ENCODE results near the gene PPM1G.

The PPM1G gene

DNA sequence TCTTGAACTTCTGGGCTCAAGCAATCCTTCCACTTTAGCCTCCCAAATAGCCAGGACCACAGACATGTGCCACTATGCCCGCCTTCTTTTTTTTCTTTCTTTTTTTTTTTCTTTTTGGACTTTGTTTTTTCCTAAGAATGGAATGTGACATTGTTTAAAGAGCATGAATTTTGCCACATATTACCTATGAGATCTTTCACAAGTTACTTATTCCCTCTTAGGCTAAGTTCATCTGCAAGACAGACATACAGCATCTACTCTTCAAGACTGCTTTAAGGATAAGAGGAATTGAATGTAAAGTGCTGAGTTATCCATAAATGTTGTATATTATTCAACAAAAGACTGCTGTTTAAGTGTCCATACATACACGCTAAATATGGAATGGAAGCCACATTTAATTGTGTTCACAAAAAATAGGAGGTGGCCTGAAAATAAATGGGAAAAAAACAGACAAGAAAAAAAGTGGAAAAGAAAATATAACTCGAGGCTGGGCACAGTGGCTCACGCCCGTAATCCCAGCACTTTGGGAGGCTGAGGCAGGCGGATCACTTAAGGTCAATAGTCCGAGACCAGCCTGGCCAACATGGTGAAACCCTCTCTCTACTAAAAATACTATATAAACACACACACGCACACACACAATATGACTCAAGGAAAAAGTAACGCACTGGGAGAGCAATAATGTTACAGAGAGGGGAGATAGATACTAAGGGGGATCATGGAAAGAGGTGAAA, 3.2 kb upstream of the PPM1G start:
- no peak for DNase-seq (ENCODE audit: low spot score)

DNA sequence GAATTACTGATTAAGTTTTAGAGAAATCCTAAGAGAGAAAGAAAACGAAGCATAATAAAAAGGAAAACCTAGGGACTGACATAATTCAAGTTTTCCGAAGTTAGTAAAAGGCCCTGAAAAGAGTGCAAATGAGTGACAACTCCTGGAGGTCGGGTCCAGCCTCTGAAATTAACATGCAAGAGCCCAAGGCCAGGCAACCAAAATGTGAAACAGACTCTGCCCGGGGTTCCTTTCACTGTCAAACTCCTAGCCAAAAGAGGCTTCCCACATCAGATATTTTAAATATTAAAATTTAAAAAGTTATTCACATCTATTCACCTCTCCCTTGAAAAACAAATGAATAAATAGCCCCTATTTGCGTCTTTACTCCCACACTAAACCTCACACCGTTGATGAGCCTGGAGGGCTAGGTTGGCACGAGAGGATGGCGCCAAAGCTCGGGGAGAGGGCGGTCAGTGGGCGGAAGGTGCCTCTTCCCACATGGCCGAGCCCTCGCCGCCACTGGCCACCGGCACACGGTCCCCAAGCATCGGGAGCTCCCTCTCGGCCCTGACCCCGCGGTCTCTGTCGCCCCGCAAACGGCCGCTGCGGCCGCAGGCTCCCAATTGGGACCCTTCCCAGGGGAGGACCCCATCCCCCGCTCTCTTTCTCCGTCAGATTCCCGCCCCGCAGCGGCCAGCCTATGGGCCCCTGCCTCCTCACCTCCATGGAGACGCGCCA, 630 bp downstream of the PPM1G start:
- peak; percentile 20 for DNase-seq (ENCODE audit: low spot score)

DNA sequence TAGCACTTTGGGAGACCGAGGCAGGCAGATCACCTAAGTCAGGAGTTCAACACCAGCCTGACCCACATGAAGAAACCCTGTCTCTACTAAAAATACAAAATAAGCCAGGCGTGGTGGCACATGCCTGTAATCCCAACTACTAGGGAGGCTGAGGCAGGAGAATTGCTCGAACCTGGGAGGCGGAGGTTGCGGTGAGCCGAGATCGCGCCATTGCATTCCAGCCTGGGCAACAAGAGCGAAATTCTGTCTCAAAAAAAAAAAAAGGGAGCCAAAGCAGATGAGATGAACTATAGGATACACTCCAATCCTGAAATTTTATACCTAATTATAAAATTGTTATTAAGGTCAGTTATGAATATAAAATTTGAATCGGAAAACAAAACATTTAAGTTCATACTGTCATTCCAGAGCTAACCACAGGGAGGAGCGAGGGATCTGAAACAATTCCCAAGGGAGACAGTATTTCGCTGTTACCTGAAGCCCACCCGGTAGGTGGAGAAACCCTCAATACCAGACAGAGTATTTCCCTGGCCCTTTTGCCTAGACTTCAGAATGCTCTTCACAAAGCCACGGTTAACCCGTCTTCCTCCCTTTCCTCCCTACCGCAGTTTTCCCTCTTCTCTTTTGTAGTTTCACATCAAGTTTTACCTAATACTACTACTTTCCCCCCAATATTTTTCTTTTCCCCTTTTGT, 1.4 kb downstream of the PPM1G start:
- DNase-seq (ENCODE audit: low spot score): peak; percentile 62

DNA sequence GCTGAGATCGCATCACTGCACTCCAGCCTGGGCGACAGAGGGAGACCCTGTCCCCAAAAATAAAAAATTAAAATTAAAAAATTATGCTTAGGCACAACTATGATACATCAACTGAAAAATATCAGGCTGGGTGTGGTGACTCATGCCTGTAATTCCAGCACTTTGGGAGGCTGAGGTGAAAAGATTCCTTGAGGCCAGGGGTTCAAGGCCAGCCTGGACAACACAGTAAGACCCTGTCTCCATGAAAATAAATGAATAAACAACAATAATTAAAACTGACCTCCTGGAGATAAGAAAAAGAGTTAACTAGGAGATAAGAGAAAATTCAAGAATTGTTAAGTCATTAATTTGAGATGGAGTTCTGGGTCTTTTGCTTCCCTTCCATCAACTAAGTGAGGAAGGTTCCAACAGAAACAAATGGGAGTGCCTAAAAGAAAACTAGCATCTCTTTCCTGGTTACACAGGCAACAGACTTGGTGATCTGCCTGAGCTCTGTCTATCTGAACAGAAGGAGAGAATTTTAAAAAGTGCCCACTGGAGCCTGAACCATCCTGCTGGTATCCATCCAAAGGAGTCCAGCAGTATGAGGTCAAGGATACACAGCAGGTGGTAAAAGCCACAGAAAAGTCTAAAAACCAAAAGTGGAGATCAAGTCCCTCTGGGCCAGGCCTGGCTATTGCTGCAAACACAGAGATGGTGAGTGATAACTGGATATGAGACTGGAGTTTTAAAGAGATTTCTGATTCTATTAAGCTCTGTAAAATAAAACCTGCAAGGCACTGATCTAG, 8.8 kb downstream of the PPM1G start:
- DNase-seq (ENCODE audit: low spot score): no peak

DNA sequence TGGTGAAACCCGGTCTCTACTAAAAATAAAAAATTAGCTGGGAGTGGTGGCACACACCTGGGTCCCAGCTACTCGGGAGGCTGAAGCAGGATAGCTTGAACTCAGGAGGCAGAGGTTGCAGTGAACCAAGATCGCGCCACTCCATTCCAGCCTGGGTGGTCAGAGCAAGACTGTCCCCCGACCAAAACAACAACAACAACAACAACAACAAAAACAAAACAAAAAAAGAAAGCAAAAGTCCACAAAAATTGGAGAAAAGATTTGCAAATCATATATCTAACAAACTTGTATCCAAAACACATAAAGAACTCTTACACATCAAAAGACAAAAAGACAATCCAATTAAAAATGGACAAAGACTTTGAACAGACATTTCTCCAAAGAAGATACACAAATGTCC, 10.4 kb downstream of the PPM1G start:
- DNase-seq (ENCODE audit: low spot score): no peak

DNA sequence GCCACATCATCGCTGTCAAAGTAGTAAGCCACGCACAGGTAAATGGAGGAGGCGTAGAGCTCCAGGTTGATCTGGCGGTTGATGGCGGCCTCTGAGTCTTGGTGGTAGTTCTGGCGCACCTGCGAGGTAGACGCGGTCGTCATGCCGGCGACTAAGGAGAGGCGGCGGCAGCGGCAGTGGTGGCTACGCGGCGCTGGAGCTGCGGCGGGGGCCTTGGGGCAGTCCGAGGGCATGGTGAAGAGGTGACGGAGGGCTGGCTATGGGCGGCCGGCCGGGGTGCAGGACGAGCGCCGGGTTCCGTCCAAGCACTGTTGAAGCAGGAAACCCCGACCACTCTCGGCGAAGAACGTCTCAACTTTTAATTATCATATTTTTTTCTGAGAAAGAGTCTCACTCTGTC, 16.2 kb downstream of the PPM1G start:
- no peak for DNase-seq (ENCODE audit: low spot score)

DNA sequence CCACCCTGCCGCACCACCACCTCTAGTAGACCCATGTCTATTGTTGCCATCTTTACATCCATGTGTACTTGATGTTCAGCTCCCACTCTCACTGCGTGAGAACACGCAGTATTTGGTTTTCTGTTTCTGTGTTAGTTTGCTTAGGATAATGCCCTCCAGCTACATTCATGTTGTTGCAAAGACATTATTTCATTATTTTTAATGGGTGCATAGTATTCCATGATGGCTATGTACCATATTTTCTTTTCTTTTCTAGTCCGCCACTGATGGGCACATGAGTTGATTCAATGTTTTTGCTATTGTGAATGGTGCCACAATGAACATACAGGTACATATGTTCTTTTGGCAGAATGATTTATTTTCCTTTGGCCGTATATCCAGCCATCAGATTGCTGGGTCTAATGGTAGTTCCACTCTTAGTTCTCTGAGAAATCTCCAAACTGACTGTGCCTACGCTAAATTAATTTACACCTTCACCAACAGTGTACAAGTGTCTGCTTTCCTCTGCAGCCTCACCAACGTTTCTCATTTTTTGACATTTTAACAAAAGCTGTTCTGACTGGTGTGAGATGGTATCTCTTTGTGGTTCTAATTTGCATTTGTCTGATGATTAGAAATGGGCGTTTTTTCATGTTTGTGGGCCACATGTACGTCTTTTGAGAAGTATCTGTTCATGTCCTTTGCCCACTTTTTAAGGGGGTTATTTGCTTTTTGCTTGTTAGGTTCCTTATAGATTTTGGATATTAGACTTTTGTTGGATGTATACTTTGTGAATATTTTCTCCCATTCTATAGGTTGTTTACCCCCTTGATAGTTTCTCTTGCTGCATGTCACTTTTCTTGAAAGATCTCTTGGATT, 18.3 kb downstream of the PPM1G start:
- DNase-seq (ENCODE audit: low spot score): no peak

DNA sequence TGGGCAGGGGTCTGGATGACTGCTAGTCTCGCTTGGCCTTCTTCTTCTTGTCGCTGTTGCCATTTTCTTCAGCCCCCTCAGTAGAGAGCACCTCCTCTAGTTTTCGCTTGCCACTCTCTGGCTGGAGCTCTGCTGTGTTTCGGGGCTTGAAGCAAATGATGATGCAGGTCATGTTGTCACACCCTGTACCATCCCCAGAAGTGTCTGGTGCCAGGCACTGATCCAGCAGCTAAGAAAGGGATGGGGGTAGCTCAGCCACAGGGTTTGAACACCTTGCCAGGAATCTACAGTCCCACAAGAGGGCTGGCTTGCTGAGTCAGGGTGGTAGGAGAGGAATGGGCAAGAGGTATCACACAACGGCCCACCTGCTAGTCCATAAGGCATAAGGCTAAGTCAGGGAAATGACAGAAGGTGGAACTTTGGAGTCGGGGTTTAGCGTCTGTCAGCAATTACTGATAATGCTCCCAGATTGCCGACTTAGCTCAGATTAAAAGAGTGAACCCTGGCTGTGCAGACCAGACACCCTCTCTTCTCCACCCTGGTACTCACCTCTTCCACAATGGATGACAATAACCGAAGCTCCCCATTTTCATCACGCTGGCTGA, 27.7 kb downstream of the PPM1G start:
- no peak for DNase-seq (ENCODE audit: low spot score)

DNA sequence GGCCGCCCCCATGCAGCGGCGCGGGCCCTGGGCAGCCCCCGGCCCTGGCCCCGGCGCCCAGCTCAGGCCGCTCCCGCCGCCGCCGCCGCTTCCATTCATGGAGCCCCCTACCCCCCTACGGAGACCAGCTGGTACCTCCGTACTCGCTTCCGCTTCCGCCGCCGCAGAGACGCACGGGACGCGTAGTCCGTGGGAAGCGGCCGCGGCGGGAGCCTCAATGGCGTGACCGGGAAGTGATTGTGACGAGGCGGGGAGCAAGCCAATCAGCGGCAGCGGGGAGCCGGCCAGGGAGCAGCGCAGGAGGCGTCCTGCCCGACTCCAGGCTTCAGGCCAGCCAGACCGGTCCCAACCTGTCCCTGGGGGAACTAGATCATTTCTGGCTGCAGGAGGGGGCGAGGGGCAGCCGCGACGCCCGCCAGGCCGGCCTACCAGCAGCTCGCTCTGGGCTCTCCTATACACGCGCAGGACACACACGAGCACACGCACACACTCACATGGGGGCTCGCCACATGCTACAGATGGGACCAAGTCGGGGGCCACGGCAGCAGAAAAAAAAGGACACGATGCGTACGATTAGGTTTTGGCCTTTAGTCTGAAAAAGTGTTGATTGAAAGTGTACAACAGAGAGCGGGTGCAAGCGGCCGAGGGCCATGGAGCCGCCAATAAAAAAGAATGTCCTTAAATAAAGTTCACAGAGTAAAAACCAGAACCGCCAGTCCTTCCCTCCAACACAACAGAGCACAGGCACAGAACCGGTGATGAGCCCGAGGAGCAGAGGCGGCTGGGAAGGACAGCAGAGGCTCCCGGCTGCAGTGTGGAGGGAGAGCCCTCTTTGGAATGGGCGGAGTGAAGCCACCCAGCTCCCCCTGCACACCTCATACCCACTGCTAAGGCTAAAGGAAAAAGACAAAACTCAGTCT, 28.5 kb downstream of the PPM1G start, which contains the start of gene ZNF513:
Gene ZNF513, minus strand, starts transcription at position 109 of the 920 bp plus-strand sequence. CDS start 208 bp downstream, outside the sequence.
- DNase-seq (ENCODE audit: low spot score): peak; percentile 84

DNA sequence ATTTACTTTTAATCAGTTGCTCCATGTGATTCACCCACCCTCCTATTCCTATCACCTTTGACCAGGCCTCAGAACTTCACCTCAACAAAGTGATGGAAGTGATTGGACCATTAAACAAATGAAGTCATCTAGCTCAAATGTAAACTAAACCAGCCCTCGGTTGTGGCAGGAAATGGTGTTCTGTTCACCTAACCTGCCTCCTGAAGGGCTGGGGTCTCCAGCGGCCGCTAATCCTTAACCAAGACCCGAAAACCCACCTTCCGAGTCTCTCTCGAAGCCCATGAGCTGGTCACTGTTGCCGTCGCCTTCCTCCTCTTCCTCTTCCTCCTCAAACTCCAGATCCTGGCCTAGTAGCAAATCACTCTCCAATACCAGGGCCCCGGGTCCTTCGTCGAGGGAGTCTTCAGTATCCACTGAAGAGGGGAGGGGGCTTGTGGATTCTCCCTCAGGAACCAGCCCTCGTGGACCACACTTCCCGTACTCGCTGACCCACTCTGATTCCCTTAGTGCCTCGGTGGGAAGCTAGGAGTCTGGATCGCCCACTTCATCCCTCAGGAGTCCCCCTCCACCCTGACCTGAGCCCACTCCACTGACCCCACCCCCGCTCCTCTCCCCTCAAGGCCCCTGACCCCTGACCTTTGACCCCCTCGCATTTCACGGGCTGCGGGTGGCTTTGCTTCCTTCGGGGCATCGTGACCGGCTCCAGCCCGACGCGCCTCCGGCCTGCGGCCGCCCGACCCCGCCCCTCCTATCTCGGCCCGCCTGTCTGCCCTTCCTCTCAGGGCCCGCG, 29.4 kb downstream of the PPM1G start:
- DNase-seq (ENCODE audit: low spot score): peak; percentile 32

DNA sequence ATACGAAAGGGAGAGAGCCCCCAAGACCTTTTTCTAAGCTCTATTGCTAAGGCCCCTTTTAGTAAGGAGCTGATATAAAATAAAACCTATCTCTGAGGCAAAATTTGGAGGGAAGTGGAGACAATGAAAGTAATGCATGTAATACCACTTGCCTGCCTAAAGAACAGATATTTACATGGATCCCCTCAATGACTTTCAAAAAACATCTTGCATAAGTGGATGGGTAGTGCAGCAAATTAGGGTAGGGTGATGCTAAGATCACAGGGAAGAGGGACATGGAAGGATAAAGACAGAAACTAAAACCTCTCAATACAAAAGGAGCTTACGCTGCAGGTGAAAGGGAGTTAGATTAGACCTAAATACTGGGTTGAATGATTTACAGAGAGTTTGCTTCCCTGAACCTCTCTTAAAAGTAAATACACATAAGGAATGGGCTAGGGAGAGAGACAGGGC, 30.0 kb downstream of the PPM1G start:
- DNase-seq (ENCODE audit: low spot score): peak; percentile 21

DNA sequence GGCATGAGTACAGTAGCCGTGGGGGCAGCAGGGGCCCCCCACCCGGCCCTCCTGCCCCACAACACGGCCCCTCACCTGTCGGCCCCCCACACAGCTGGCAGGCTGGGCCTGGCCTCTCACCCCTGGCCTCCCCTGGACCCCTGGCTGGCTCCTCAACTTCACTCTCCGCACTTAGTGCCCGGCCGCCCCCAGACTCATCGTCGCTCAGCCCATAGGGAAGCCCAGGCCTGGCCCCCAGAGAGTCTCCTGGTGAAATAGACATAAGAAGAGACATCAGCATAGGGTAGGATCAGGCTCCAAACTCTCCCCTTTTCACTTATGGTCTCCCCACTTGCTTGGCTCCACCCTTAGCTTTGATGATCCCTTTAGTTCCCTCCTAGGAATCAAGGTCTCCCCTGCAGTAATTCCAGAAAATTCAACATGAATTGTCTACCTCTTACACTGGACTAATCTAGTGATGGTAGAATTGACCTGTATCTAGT, 30.5 kb downstream of the PPM1G start:
- no peak for DNase-seq (ENCODE audit: low spot score)

DNA sequence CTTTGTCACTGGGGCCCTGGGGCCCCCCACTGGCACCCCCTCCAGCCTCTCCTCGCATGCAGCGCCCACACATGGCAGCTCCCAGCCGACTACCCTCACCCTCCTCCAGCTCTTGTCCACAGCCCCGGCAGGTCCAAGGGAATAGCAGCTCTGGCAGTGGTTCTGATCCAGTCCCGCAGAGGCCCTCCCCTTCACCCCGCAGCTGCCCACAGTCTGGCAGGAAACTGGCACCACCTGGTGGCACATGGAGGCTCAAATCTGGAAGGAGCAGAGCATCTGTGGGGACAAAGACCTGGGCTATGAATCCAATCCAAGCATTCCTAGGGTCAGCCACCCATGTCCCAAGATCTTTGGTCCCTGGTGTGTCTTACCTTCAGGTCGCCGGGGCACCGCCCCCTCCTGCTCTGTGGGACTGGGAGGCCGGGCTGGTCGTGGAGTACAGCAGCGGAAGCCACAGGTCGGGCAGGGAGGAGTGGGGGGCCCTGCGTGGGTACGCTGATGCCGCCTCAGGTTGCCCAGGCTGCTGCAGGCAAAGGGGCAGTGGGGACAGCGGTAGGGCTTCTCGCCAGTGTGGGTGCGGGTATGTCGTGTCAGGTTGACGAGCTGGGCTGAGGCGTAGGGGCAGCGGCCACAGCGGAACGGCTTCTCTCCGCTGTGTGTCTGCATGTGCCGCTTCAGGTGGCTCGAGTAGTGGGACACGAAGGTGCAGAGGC, 31.1 kb downstream of the PPM1G start:
- DNase-seq (ENCODE audit: low spot score): no peak

DNA sequence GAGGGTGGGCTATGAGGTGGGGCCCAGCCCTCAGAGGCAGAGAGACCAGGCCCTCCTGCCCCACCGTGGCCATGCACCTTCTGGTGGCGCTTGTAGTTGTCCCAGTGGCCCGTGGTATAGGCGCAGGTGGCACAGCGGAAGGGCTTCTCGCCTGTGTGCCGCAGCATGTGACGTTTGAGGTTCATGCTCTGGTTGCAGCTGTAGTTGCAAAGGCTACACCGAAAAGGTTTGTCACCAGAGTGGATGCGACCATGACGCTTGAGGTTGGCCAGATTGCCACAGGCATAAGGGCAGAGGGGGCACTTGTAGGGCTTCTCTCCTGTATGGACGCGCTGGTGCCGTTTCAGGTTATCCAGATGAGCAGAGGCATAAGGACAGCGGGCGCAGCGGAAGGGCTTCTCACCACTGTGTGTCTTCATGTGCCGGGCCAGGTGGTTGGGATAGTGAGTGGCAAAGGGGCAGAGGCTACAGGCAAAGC, 31.7 kb downstream of the PPM1G start:
- DNase-seq (ENCODE audit: low spot score): no peak

DNA sequence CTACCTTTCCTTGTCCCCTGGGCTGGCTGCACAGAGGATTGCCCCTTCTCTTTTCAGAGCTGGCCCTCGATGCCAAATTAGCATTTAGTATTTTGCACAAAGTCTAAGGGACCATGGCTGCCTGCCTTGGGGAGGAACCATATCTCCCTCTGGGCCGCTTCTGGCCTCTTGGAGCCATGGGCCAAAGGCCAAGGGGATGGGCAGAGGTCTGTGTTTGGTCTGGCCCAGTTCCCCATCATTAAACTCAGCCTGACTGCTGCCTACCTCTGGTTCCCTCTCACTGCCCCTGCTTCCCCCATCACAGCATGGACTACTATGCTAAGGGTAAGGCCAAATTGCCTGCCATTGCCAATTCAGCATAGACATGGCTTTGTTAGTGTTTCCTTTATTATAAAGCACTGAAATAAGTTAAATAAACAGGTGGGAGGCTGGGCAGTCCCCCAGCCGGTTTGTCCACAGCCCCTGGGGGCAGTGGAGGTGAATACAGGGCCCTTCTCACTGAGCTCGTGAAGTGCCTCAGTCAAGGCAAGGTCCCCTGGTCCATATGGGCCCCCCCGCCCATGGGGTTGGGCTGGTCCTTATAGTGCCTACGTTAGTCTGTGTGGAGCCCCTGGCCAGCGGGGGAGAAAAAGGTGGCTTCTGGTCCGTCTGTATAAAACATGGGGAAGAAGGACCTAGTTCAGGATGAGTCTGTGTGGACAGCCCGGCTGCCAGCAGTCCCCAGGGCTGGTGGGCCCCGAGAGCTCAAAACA, 32.3 kb downstream of the PPM1G start:
- DNase-seq (ENCODE audit: low spot score): no peak

DNA sequence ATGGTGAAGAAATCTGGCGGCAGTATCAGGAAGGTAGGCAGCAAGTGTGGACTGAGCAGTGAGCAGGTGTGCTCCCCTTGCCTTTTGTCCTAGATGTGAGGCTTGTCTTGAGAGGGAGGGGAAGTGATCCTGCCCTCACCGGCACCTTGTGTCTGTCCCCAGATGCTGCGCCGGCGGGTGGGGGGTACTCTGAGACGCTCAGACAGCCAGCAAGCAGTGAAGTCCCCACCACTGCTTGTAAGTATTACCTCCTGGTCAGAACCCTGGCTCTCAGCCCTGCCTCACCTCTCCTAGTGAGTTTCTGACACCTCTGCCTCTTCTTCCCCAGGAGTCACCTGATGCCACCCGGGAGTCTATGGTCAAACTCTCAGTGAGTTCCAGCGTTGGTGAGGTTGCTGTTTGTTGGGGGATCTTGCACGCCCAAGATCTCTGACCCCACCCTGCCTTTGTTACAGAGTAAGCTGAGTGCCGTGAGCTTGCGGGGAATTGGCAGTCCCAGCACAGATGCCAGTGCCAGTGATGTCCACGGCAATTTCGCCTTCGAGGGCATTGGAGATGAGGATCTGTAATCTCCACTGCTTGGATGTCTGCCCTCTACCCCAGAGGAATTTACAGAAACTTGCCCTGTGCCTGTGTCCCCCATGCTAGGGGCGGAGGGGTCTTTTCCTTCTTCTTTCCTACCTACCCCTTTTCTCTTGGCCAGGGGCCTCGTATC, 33.1 kb downstream of the PPM1G start:
- DNase-seq (ENCODE audit: low spot score): no peak
